ENCODE results near the gene B4GALNT1.

DNA sequence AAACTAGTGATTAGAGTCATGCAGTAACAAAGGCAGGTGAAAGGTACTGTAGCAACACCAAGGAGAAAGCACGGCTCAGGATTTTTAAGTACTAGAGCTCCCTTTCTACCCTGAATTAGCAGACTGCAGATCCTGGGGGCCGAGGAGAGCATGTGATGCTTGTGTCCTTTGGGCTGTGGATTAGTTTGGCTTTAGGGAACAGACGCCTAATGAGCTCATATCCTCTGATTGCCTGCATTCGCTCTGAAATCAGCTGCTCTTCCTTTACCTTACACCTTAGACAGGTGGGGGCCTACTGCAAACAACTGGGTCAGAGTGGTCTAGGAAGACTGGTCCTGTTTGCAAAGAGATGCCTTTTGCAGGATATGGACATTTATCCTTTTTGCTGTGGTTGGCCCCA lies 39.8 kb downstream of the B4GALNT1 start:
- no peak for TF ChIP-seq POLR2A (IDR thresholded peaks at IDR 0.05)
- TF ChIP-seq, protein P1, sequence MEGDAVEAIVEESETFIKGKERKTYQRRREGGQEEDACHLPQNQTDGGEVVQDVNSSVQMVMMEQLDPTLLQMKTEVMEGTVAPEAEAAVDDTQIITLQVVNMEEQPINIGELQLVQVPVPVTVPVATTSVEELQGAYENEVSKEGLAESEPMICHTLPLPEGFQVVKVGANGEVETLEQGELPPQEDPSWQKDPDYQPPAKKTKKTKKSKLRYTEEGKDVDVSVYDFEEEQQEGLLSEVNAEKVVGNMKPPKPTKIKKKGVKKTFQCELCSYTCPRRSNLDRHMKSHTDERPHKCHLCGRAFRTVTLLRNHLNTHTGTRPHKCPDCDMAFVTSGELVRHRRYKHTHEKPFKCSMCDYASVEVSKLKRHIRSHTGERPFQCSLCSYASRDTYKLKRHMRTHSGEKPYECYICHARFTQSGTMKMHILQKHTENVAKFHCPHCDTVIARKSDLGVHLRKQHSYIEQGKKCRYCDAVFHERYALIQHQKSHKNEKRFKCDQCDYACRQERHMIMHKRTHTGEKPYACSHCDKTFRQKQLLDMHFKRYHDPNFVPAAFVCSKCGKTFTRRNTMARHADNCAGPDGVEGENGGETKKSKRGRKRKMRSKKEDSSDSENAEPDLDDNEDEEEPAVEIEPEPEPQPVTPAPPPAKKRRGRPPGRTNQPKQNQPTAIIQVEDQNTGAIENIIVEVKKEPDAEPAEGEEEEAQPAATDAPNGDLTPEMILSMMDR (IDR thresholded peaks at IDR 0.05) = no peak

All from esophagus squamous epithelium (tissue), 4 donors.